Testis (tissue), 3 donors: Measurements from ENCODE around the gene MARS1. TPM values are rescaled to one million over a fixed set of nuclear protein-coding genes. Genes with fewer than 3 reads are reported as not detected.

Experiments used
- DNase-seq: peaks from one replicate; pipeline ENCODE4 v3.0.0-alpha.2; 2019
- H3K27ac ChIP-seq, 2 donors: fragments of 200-600 bp; sonication (generic); one replicate each; pipeline ENCODE4 v1.5.1; 2019
- H3K27me3 ChIP-seq: fragments of 200-600 bp; sonication (generic); one replicate; pipeline ENCODE4 v1.5.1; 2019
- H3K36me3 ChIP-seq: fragments of 200-600 bp; sonication (generic); one replicate; pipeline ENCODE4 v1.5.1; 2017; ENCODE audit warnings: low read depth; ENCODE audit errors: missing control alignments
- H3K4me1 ChIP-seq: fragments of 200-600 bp; sonication (generic); one replicate; pipeline ENCODE4 v1.5.1; 2019
- H3K4me3 ChIP-seq, 2 donors: fragments of 200-600 bp; sonication (generic); one replicate each; pipeline ENCODE4 v1.5.1; 2017 to 2019
- H3K9me3 ChIP-seq: fragments of 200-600 bp; sonication (generic); one replicate; pipeline ENCODE4 v1.5.1; 2017
- CTCF ChIP-seq, 3 experiments: fragments of 450-650 bp in 2 of 3; fragments of 200-600 bp in 1 of 3; sonication (generic) in 1 of 3; IDR thresholded peaks; one replicate each; pipeline ENCODE4 v1.5.1; 2016 to 2019; ENCODE audit warnings: antibody characterized with exemption in 3 of 3, mild to moderate bottlenecking in 2 of 3, moderate library complexity in 1 of 3
- POLR2A ChIP-seq: fragments of 450-650 bp; IDR thresholded peaks from one replicate; pipeline ENCODE4 v1.6.1; 2017; ENCODE audit warnings: antibody characterized with exemption, mild to moderate bottlenecking, moderate library complexity
- WGBS, 2 donors: methylation state at CpG; one replicate each; pipeline ENCODE4 v1.1.5; 2018; 5-methylcytosine and 5-hydroxymethylcytosine counted together
- intact Hi-C: fragments of 100-400 bp; cut with DNase I; formaldehyde crosslinking; loops from one replicate; pipeline ENCODE4 v1.15.1; 2023; ENCODE audit warnings: low total_unique reads
- polyA plus RNA-seq: library from polyadenylated mRNA; stranded (reverse); fragments of 350-450 nt; fragmentation: Illumina TruSeq; extraction: RNeasy Lipid Tissue Mini Kit (QIAGEN cat#74804); gene quantifications from one replicate; pipeline ENCODE4 v1.2.3, GENCODE V29; 2014; ENCODE audit warnings: low read depth, low replicate concordance; ENCODE audit not compliant: insufficient read depth
- total RNA-seq, 2 donors: library from RNA; depleted of rRNA; stranded (reverse); fragments of >200 nt; gene quantifications; one replicate each; pipeline ENCODE4 v1.2.3, GENCODE V29; 2016

Gene MARS1
- total and polyA plus RNA-seq, 3 donors from 2014 or later = 90.6 to 144 (median 105) TPM

GRCh38 chr12:57531836-57532235 lies 44.0 kb downstream of the MARS1 start:
- no peak overlapping the region for H3K27ac ChIP-seq
- no peaks in the 10 kb centered on the region for H3K27me3 ChIP-seq
- no peak for DNase-seq
- no peak overlapping the region for H3K4me3 ChIP-seq
- H3K4me1 ChIP-seq = no peaks in the 10 kb centered on the region
- no peaks in the 10 kb centered on the region for H3K9me3 ChIP-seq
- TF ChIP-seq POLR2A (no peak), CTCF (IDR thresholded peaks at IDR 0.05) (no peak)
- H3K36me3 ChIP-seq = no peaks in the 10 kb centered on the region
- 71 to 92% methylated on average over 1 of the region's 1 CpG for whole genome bisulfite sequencing, 2 donors
- intact Hi-C loops = no loop called here

- Histone ChIP-seq H3K27ac (no peak overlapping the region), H3K4me3 (no peak overlapping the region), H3K4me1 (no peaks in the 10 kb centered on the region), H3K36me3 (no peaks in the 10 kb centered on the region), H3K27me3 (no peaks in the 10 kb centered on the region), H3K9me3 (no peaks in the 10 kb centered on the region)
- no peak for DNase-seq
- no peak for TF ChIP-seq CTCF (IDR thresholded peaks at IDR 0.05)
- no peak for TF ChIP-seq POLR2A
- intact Hi-C loops = no loop called here
- 94 to 95% methylated on average over 7 to 8 of the region's 8 CpGs for WGBS, 2 donors
Observed at GRCh38 chr12:57533108-57533507, 45.2 kb downstream of the MARS1 start.

- whole genome bisulfite sequencing, 2 donors = 83 to 92% methylated on average over 5 of the region's 5 CpGs
- Histone ChIP-seq H3K27ac (no peak overlapping the region), H3K9me3 (no peaks in the 10 kb centered on the region), H3K36me3 (no peaks in the 10 kb centered on the region), H3K4me3 (no peak overlapping the region), H3K4me1 (no peaks in the 10 kb centered on the region), H3K27me3 (no peaks in the 10 kb centered on the region)
- no peak for DNase-seq
- TF ChIP-seq CTCF (IDR thresholded peaks at IDR 0.05) (no peak), POLR2A (no peak)
- intact Hi-C loops = no loop called here
Observed at GRCh38 chr12:57534250-57534649, 46.4 kb downstream of the MARS1 start.

- Histone ChIP-seq H3K9me3 (no peaks in the 10 kb centered on the region), H3K4me1 (no peaks in the 10 kb centered on the region), H3K4me3 (no peak overlapping the region), H3K27me3 (no peaks in the 10 kb centered on the region), H3K27ac (no peak overlapping the region), H3K36me3 (no peaks in the 10 kb centered on the region)
- TF ChIP-seq POLR2A = no peak
- TF ChIP-seq CTCF (IDR thresholded peaks at IDR 0.05) = no peak
- DNase-seq = no peak
- 90% methylated on average over 3 of the region's 3 CpGs for WGBS, 2 donors
- intact Hi-C loops = no loop called here
Observed at GRCh38 chr12:57534991-57535543, 47.2 kb downstream of the MARS1 start.

GRCh38 chr12:57535764-57536596 lies 48.1 kb downstream of the MARS1 start:
- H3K4me1 ChIP-seq = no peaks in the 10 kb centered on the region
- DNase-seq = no peak
- intact Hi-C loops = no loop called here
- H3K36me3 ChIP-seq = no peaks in the 10 kb centered on the region
- no peak overlapping the region for H3K4me3 ChIP-seq
- no peaks in the 10 kb centered on the region for H3K27me3 ChIP-seq
- no peaks in the 10 kb centered on the region for H3K9me3 ChIP-seq
- TF ChIP-seq CTCF (IDR thresholded peaks at IDR 0.05) (no peak), POLR2A (no peak)
- no peak overlapping the region for H3K27ac ChIP-seq
- 89 to 96% methylated on average over 6 of the region's 6 CpGs for WGBS, 2 donors
